Measurements from ENCODE around the gene GPR37.

Gene GPR37

DNA sequence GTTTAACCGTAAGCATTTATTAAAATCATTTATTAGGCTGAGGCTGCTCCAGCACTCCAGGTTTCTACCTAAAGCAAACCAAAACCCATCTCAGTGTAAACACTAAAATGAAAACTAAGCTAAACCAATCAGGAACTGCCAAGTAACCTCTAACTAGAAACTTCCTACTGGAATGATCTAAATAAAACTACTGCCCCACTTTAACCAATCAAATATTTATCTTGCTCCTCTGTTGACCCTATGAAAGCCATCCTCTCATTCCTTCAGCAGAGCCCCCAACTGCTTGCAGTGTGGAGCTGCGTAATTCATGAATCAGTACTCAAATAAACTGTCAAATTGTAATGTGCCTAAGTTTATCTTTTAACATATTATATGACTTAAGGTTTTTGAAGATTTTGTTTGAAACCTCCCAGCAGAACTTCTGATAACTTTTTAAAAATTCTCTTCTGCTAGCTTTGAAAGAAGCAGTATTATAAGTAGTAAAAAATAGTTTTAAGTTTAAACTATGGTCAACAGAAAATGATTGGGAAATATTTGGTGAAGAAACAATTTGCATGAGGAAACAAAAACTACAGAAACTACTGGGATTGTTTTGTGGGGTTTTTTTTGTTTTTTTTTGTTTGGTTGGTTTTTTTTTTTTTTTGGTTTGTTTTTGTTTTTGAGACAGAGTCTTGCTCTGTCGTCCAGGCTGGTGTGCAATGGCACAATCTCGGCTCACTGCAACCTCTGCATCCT lies 47.4 kb downstream of the GPR37 start:
- no peak overlapping the region for H3K4me2 ChIP-seq (ENCODE audit: low read depth, low read length)
- no peaks in the 10 kb centered on the region for H3K9me2 ChIP-seq (replicated peaks; ENCODE audit: insufficient read depth, low read length)

DNA sequence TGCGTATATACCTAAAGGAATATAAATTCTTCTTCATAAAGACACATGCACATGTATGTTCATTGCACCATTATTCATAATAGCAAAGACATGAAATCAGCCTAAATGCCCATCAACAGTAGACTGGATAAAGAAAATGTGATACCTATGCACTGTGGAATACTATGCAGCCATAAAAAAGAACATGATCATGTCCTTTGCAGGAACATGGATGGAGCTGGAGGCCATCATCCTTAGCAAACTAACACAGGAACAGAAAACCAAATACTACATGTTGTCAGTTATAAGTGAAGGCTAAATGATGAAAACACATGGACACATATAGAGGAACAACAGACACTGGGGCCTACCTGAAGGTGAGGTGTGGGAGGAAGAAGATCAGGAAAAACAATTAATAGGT lies 48.7 kb downstream of the GPR37 start:
- DNase-seq, result no peak

More for the DNA sequence above, 47.4 kb downstream of the GPR37 start:
- no peak for DNase-seq
- Histone ChIP-seq H3K79me2 (ENCODE audit: low read length) (no peaks in the 10 kb centered on the region), H3K4me3 (ENCODE audit: low read length) (no peak overlapping the region), H3K4me1 (ENCODE audit: low read length) (no peaks in the 10 kb centered on the region), H2AFZ (ENCODE audit: low read length) (peak overlapping the region; percentile 1; the same call in 1 of the 2 replicates), H4K20me1 (ENCODE audit: insufficient read depth, low read length) (no peaks in the 10 kb centered on the region), H3K27ac (ENCODE audit: low read length) (no peak overlapping the region), H3K9ac (ENCODE audit: low read length) (no peak overlapping the region), H3K36me3 (replicated peaks; ENCODE audit: insufficient read depth, low read length) (no peaks in the 10 kb centered on the region), H3F3A (ENCODE audit: insufficient read depth, low read length) (no peaks in the 10 kb centered on the region), H3K27me3 (replicated peaks; ENCODE audit: insufficient read depth, low read length) (no peaks in the 10 kb centered on the region), H3K9me3 (replicated peaks; ENCODE audit: insufficient read depth, low read length) (no peaks in the 10 kb centered on the region)
- TF ChIP-seq EZH2phosphoT487 (IDR thresholded peaks at IDR 0.05; ENCODE audit: low read length), result no peak
- TF ChIP-seq, protein P1, sequence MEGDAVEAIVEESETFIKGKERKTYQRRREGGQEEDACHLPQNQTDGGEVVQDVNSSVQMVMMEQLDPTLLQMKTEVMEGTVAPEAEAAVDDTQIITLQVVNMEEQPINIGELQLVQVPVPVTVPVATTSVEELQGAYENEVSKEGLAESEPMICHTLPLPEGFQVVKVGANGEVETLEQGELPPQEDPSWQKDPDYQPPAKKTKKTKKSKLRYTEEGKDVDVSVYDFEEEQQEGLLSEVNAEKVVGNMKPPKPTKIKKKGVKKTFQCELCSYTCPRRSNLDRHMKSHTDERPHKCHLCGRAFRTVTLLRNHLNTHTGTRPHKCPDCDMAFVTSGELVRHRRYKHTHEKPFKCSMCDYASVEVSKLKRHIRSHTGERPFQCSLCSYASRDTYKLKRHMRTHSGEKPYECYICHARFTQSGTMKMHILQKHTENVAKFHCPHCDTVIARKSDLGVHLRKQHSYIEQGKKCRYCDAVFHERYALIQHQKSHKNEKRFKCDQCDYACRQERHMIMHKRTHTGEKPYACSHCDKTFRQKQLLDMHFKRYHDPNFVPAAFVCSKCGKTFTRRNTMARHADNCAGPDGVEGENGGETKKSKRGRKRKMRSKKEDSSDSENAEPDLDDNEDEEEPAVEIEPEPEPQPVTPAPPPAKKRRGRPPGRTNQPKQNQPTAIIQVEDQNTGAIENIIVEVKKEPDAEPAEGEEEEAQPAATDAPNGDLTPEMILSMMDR (IDR thresholded peaks at IDR 0.05; ENCODE audit: low read length), result no peak
- no peak for TF ChIP-seq EZH2 (optimal IDR thresholded peaks at IDR 0.05; ENCODE audit: low read depth, low read length)

DNA sequence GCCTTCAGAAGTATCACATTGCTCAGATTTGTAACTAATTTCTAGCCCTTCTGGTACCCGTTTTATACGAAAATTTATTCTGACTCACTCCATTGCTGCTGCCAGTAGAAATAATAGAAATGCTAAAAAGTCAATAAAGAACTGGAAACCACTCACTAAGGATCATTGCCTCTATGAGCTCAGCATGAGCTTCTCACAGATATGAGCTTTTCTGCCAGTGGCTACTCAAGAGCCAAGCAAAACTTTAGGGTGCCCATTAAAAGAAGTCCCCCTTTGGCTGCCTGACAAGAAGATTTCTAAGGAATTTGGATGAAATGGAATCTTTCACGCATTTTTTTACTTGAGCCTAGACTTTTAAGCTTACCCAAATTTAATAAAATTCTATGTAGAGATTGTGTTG lies 52.5 kb downstream of the GPR37 start:
- TF ChIP-seq, protein P1 (IDR thresholded peaks at IDR 0.05; ENCODE audit: low read length), result no peak
- TF ChIP-seq EZH2phosphoT487 (IDR thresholded peaks at IDR 0.05; ENCODE audit: low read length) (no peak), EZH2 (optimal IDR thresholded peaks at IDR 0.05; ENCODE audit: low read depth, low read length) (no peak)
- Histone ChIP-seq H3K4me1 (ENCODE audit: low read length) (no peaks in the 10 kb centered on the region), H3K9ac (ENCODE audit: low read length) (no peak overlapping the region), H3K9me2 (replicated peaks; ENCODE audit: insufficient read depth, low read length) (no peaks in the 10 kb centered on the region), H3K4me2 (ENCODE audit: low read depth, low read length) (no peak overlapping the region), H2AFZ (ENCODE audit: low read length) (no peak overlapping the region), H3K27ac (ENCODE audit: low read length) (no peak overlapping the region), H3F3A (ENCODE audit: insufficient read depth, low read length) (no peaks in the 10 kb centered on the region), H3K36me3 (replicated peaks; ENCODE audit: insufficient read depth, low read length) (no peaks in the 10 kb centered on the region), H4K20me1 (ENCODE audit: insufficient read depth, low read length) (no peaks in the 10 kb centered on the region), H3K4me3 (ENCODE audit: low read length) (no peak overlapping the region), H3K79me2 (ENCODE audit: low read length) (no peaks in the 10 kb centered on the region), H3K27me3 (replicated peaks; ENCODE audit: insufficient read depth, low read length) (no peaks in the 10 kb centered on the region), H3K9me3 (replicated peaks; ENCODE audit: insufficient read depth, low read length) (no peaks in the 10 kb centered on the region)
- no peak for DNase-seq

More for the DNA sequence above, 48.7 kb downstream of the GPR37 start:
- Histone ChIP-seq H3K4me3 (ENCODE audit: low read length) (no peak overlapping the region), H3K4me1 (ENCODE audit: low read length) (no peaks in the 10 kb centered on the region), H3K4me2 (ENCODE audit: low read depth, low read length) (no peak overlapping the region), H4K20me1 (ENCODE audit: insufficient read depth, low read length) (no peaks in the 10 kb centered on the region), H3K9me3 (replicated peaks; ENCODE audit: insufficient read depth, low read length) (no peaks in the 10 kb centered on the region), H3K79me2 (ENCODE audit: low read length) (no peaks in the 10 kb centered on the region), H3K27me3 (replicated peaks; ENCODE audit: insufficient read depth, low read length) (no peaks in the 10 kb centered on the region), H3K36me3 (replicated peaks; ENCODE audit: insufficient read depth, low read length) (no peaks in the 10 kb centered on the region), H3F3A (ENCODE audit: insufficient read depth, low read length) (no peaks in the 10 kb centered on the region), H3K27ac (ENCODE audit: low read length) (no peak overlapping the region), H3K9me2 (replicated peaks; ENCODE audit: insufficient read depth, low read length) (no peaks in the 10 kb centered on the region), H3K9ac (ENCODE audit: low read length) (no peak overlapping the region), H2AFZ (ENCODE audit: low read length) (no peak overlapping the region)
- TF ChIP-seq EZH2 (optimal IDR thresholded peaks at IDR 0.05; ENCODE audit: low read depth, low read length) (no peak), EZH2phosphoT487 (IDR thresholded peaks at IDR 0.05; ENCODE audit: low read length) (no peak)
- TF ChIP-seq, protein P1 (IDR thresholded peaks at IDR 0.05; ENCODE audit: low read length), result no peak
